Panc1 (cell line): ENCODE results near the gene ITGB1BP2. TPM values are rescaled to one million over a fixed set of nuclear protein-coding genes. Genes with fewer than 3 reads are reported as not detected.
"Not testable (repeated sequence)": the region's sequence is repeated elsewhere in the genome, so short reads cannot be mapped to it uniquely, and the experiment has no call there.

ENCODE experiments used
- ATAC-seq: fragments of 200-7000 bp; cut with Tn5 transposase; 2 replicates; pipeline ENCODE4 v1.9.1; 2020; ENCODE audit warnings: mild to moderate bottlenecking, moderate library complexity
- BruUV-seq: library from RNA; stranded (reverse); fragments of 400-500 nt; replicated peaks from 2 replicates; lab custom pipeline; 2021; lab: Mats Ljungman, UMichigan
- CTCF ChIA-PET: fragments of 300-600 bp; sonication (Branson Sonifier 250); formaldehyde crosslinking; loops from one replicate; lab custom pipeline; 2022; ENCODE audit warnings: antibody characterized with exemption; lab: Charles Lee
- POLR2A ChIA-PET: fragments of 300-600 bp; sonication (Branson Sonifier 250); formaldehyde crosslinking; loops from one replicate; lab custom pipeline; 2022; ENCODE audit warnings: antibody characterized with exemption; lab: Charles Lee
- DNase-seq: peaks from one replicate; pipeline ENCODE4 v3.0.0-alpha.2; 2010; ENCODE audit warnings: low read depth, low spot score
- H3K27ac ChIP-seq: 2 replicates; pipeline ENCODE4 v1.5.1; 2011; ENCODE audit warnings: mild to moderate bottlenecking, low read length, inconsistent platforms
- H3K27me3 ChIP-seq: fragments of 200-500 bp; sonication (Bioruptor generic); 2 replicates; pipeline ENCODE4 v1.6.0; 2014; ENCODE audit warnings: low read length, inconsistent platforms; ENCODE audit not compliant: control insufficient read depth, insufficient read depth
- H3K36me3 ChIP-seq: fragments of 200-500 bp; sonication (Bioruptor generic); 2 replicates; pipeline ENCODE4 v1.5.1; 2014; ENCODE audit warnings: inconsistent platforms, mild to moderate bottlenecking, low read length, moderate library complexity; ENCODE audit not compliant: control insufficient read depth, insufficient read depth
- H3K4me1 ChIP-seq: 2 replicates; pipeline ENCODE4 v1.5.1; 2011; ENCODE audit warnings: inconsistent platforms, mild to moderate bottlenecking, low read length, moderate library complexity; ENCODE audit not compliant: control insufficient read depth, insufficient read depth
- H3K4me3 ChIP-seq, 2 experiments: 2 replicates each; pipeline ENCODE4 v1.5.1; 2011 to 2012; ENCODE audit warnings: low read depth in 2 of 2, low read length in 2 of 2, mild to moderate bottlenecking in 2 of 2, inconsistent platforms in 1 of 2, moderate library complexity in 1 of 2
- H3K9me3 ChIP-seq: fragments of 200-500 bp; sonication (Bioruptor generic); 2 replicates; pipeline ENCODE4 v1.5.1; 2014; ENCODE audit warnings: low read depth, mild to moderate bottlenecking, inconsistent platforms, low read length, moderate library complexity; ENCODE audit not compliant: control insufficient read depth, insufficient read depth
- POLR2AphosphoS5 ChIP-seq: IDR thresholded peaks from 2 replicates; pipeline ENCODE4 v1.6.1; 2012; ENCODE audit warnings: mild to moderate bottlenecking, low read depth, low read length, moderate library complexity
- SIN3A ChIP-seq: IDR thresholded peaks from 2 replicates; pipeline ENCODE4 v1.6.1; 2012; ENCODE audit warnings: low read depth, mild to moderate bottlenecking, low read length, moderate library complexity, borderline replicate concordance; ENCODE audit not compliant: insufficient read depth
- TCF7L2 ChIP-seq: IDR thresholded peaks from 2 replicates; pipeline ENCODE4 v1.6.1; 2011; ENCODE audit warnings: mild to moderate bottlenecking, low read depth, low read length, inconsistent platforms
- in situ Hi-C: cut with HindIII; loops from 2 replicates; pipeline ENCODE4 v1.10.0; 2016; ENCODE audit warnings: low sequenced_read_pairs, low pct_unique_long_range_greater_than_20kb
- intact Hi-C: fragments of 100-400 bp; cut with micrococcal nuclease; formaldehyde crosslinking; loops from one replicate; pipeline ENCODE4 v1.10.0; 2022; ENCODE audit not compliant: unreplicated experiment
- total RNA-seq: library from RNA; stranded (reverse); gene quantifications from one replicate; pipeline ENCODE4 v1.2.1, GENCODE V29; 2021; ENCODE audit not compliant: unreplicated experiment
- TF ChIP-seq, protein P1 (sequence below), 2 experiments: IDR thresholded peaks; 2 replicates each; pipeline ENCODE4 v1.6.1; 2011 to 2012; ENCODE audit warnings: low read depth in 2 of 2, control low read depth in 1 of 2, low read length in 1 of 2, mild to moderate bottlenecking in 1 of 2, moderate library complexity in 1 of 2; ENCODE audit not compliant: insufficient read depth in 1 of 2
- TF ChIP-seq, protein P2 (sequence below): fragments of 450-650 bp; IDR thresholded peaks from 2 replicates; pipeline ENCODE4 v1.5.1; 2017; ENCODE audit warnings: mild to moderate bottlenecking

ITGB1BP2 gene
- total RNA-seq, 1 experiment from 2014 or later = 1.4 TPM

DNA sequence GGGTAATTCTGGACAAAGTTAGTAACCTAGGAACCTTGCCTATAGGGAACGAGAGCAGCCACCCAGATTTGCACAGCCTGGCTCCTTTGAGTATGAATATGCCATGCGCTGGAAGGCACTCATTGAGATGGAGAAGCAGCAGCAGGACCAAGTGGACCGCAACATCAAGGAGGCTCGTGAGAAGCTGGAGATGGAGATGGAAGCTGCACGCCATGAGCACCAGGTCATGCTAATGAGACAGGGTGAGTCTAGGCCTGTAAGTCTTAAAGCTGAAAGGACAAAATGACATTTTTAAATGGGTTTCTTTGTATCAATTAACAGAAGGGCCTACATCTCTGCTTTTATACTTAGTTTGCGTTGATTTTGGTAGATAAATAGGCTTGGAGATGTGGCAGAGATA, 4.7 kb upstream of the ITGB1BP2 start:
- H3K9me3 ChIP-seq = no peaks in the 10 kb centered on the region
- in situ Hi-C loops = no loop called here
- DNase-seq = no peak
- no peak overlapping the region for H3K27ac ChIP-seq
- intact Hi-C loops = no loop called here
- no peak overlapping the region for H3K4me3 ChIP-seq
- TF ChIP-seq TCF7L2 = no peak
- no peak for TF ChIP-seq POLR2AphosphoS5
- TF ChIP-seq, protein P1, sequence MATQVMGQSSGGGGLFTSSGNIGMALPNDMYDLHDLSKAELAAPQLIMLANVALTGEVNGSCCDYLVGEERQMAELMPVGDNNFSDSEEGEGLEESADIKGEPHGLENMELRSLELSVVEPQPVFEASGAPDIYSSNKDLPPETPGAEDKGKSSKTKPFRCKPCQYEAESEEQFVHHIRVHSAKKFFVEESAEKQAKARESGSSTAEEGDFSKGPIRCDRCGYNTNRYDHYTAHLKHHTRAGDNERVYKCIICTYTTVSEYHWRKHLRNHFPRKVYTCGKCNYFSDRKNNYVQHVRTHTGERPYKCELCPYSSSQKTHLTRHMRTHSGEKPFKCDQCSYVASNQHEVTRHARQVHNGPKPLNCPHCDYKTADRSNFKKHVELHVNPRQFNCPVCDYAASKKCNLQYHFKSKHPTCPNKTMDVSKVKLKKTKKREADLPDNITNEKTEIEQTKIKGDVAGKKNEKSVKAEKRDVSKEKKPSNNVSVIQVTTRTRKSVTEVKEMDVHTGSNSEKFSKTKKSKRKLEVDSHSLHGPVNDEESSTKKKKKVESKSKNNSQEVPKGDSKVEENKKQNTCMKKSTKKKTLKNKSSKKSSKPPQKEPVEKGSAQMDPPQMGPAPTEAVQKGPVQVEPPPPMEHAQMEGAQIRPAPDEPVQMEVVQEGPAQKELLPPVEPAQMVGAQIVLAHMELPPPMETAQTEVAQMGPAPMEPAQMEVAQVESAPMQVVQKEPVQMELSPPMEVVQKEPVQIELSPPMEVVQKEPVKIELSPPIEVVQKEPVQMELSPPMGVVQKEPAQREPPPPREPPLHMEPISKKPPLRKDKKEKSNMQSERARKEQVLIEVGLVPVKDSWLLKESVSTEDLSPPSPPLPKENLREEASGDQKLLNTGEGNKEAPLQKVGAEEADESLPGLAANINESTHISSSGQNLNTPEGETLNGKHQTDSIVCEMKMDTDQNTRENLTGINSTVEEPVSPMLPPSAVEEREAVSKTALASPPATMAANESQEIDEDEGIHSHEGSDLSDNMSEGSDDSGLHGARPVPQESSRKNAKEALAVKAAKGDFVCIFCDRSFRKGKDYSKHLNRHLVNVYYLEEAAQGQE (IDR thresholded peaks at IDR 0.05; ENCODE audit: insufficient read depth in 1 of 2, low read depth in 2 of 2, low read length in 1 of 2) = no peak
- TF ChIP-seq, protein P2, sequence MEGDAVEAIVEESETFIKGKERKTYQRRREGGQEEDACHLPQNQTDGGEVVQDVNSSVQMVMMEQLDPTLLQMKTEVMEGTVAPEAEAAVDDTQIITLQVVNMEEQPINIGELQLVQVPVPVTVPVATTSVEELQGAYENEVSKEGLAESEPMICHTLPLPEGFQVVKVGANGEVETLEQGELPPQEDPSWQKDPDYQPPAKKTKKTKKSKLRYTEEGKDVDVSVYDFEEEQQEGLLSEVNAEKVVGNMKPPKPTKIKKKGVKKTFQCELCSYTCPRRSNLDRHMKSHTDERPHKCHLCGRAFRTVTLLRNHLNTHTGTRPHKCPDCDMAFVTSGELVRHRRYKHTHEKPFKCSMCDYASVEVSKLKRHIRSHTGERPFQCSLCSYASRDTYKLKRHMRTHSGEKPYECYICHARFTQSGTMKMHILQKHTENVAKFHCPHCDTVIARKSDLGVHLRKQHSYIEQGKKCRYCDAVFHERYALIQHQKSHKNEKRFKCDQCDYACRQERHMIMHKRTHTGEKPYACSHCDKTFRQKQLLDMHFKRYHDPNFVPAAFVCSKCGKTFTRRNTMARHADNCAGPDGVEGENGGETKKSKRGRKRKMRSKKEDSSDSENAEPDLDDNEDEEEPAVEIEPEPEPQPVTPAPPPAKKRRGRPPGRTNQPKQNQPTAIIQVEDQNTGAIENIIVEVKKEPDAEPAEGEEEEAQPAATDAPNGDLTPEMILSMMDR = no peak
- no peak for TF ChIP-seq SIN3A
- H3K27me3 ChIP-seq = no peaks in the 10 kb centered on the region
- ChIA-PET POLR2A (no interaction called here), CTCF (no interaction called here)
- H3K4me1 ChIP-seq = no peaks in the 10 kb centered on the region
- peaks cover 25% of the 10 kb centered on the region for H3K36me3 ChIP-seq
- ATAC-seq = no peak
- BruUV-seq = no TSS peak

DNA sequence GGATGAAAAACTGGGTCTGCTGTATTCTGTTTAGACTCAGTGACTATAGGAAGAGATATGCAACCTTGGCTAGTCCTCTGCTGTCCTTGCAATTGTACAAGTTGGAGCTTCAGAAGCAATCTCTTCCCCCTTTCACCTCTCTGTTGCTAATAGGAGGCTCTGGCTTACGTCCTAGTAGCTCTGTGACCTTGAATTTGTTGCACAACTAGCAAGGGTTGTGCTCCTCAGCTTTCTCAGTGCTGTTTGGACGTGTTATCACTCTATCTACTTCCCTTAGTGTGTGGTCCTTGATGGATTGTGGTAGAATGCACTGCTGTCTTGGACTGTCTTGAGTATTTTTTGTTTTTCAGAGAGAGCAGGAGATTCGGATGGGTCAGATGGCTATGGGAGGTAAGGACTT, 3.4 kb upstream of the ITGB1BP2 start:
- intact Hi-C loops (no loop called here), in situ Hi-C loops (no loop called here)
- no TSS peak for BruUV-seq
- CTCF ChIA-PET = no interaction called here
- POLR2A ChIA-PET = no interaction called here
- DNase-seq (no peak), ATAC-seq (no peak)
- no peak overlapping the region for H3K27ac ChIP-seq
- H3K27me3 ChIP-seq = no peaks in the 10 kb centered on the region
- TF ChIP-seq, protein P1 (IDR thresholded peaks at IDR 0.05; ENCODE audit: insufficient read depth in 1 of 2, low read depth in 2 of 2, low read length in 1 of 2) = no peak
- TF ChIP-seq SIN3A (no peak), POLR2AphosphoS5 (peak; percentile 11; the same call in 1 of the 2 replicates)
- TF ChIP-seq, protein P2 = no peak
- peaks cover 15% of the 10 kb centered on the region for H3K36me3 ChIP-seq
- H3K4me1 ChIP-seq = no peaks in the 10 kb centered on the region
- no peaks in the 10 kb centered on the region for H3K9me3 ChIP-seq
- no peak overlapping the region for H3K4me3 ChIP-seq

DNA sequence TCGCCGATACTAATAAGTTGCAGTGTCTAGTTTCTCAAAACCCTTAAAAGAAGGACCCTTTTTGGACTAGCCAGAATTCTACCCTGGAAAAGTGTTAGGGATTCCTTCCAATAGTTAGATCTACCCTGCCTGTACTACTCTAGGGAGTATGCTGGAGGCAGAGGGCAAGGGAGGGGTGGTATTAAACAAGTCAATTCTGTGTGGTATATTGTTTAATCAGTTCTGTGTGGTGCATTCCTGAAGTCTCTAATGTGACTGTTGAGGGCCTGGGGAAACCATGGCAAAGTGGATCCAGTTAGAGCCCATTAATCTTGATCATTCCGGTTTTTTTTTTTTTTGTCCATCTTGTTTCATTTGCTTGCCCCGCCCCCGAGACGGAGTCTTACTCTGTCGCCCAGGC, 1.5 kb upstream of the ITGB1BP2 start:
- H3K27me3 ChIP-seq, H3K9me3 ChIP-seq, DNase-seq, H3K4me1 ChIP-seq, BruUV-seq, POLR2A ChIA-PET, H3K4me3 ChIP-seq, in situ Hi-C loops, H3K27ac ChIP-seq, intact Hi-C loops, CTCF ChIA-PET, ATAC-seq: not testable (repeated sequence)
- peaks cover 13% of the 10 kb centered on the region for H3K36me3 ChIP-seq

DNA sequence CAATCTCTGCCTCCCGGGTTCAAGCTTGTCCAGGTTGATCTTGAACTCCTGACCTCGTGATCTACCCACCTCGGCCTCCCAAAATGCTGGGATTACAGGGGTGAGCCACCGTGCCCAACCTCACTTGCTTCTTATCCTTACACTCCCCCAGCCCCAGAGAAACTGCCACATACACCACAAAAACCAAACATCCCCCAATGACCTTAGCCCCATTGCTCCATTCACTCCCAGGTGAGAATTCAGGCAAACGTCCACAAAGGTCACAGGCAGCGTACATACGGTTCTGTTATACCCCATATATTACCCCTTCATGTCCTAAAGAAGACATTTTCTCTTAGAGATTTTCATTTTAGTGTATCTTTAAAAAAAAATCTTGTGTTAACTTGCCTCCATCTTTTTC, 1.1 kb upstream of the ITGB1BP2 start:
- H3K36me3 ChIP-seq = peaks cover 13% of the 10 kb centered on the region
- intact Hi-C loops = not testable (repeated sequence)
- TSS peak; percentile 95 for BruUV-seq

More for the DNA sequence above, 1.1 kb upstream of the ITGB1BP2 start:
- CTCF ChIA-PET, H3K4me1 ChIP-seq, H3K9me3 ChIP-seq, DNase-seq, H3K27me3 ChIP-seq, ATAC-seq, POLR2A ChIA-PET, H3K27ac ChIP-seq, H3K4me3 ChIP-seq, in situ Hi-C loops: not testable (repeated sequence)
